Urinary bladder (tissue), 4 donors: ENCODE results near the gene COX7A2. TPM values are rescaled to one million over a fixed set of nuclear protein-coding genes. Genes with fewer than 3 reads are reported as not detected.
A peak's percentile ranks its signal among the peaks of the same experiment; 100 is the strongest.

Source experiments
- DNase-seq: peaks from one replicate; pipeline ENCODE4 v3.0.0-alpha.2; 2015; ENCODE audit errors: extremely low spot score
- H3K27ac ChIP-seq: one replicate; pipeline ENCODE4 v1.5.1; 2013; ENCODE audit warnings: low read depth, mild to moderate bottlenecking, moderate library complexity
- H3K36me3 ChIP-seq: one replicate; pipeline ENCODE4 v1.6.1; 2013; ENCODE audit warnings: mild to moderate bottlenecking, moderate library complexity; ENCODE audit not compliant: insufficient read depth
- H3K4me1 ChIP-seq: one replicate; pipeline ENCODE4 v1.6.1; 2013; ENCODE audit warnings: mild to moderate bottlenecking, moderate library complexity; ENCODE audit not compliant: insufficient read depth
- H3K4me3 ChIP-seq: one replicate; pipeline ENCODE4 v1.5.1; 2013; ENCODE audit warnings: low read depth, low read length
- WGBS: extraction: QIAGEN DNeasy Blood & Tissue Kit; methylation state at CpG from one replicate; pipeline ENCODE4 v1.1.7; 2013; 5-methylcytosine and 5-hydroxymethylcytosine counted together
- polyA plus RNA-seq: library from polyadenylated mRNA; stranded (reverse); fragments of 200-250 nt; gene quantifications from one replicate; pipeline ENCODE4 v1.2.3, GENCODE V29; 2013
- total RNA-seq: library from RNA; depleted of rRNA; stranded (reverse); fragments of >200 nt; gene quantifications from one replicate; pipeline ENCODE4 v1.2.3, GENCODE V29; 2014
- donor health status: healthy with polysubstance abuse.
- donor health status: healthy.

COX7A2 gene, protein sequence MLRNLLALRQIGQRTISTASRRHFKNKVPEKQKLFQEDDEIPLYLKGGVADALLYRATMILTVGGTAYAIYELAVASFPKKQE
- 137 TPM for total RNA-seq
- polyA plus RNA-seq, result 322 TPM

DNA sequence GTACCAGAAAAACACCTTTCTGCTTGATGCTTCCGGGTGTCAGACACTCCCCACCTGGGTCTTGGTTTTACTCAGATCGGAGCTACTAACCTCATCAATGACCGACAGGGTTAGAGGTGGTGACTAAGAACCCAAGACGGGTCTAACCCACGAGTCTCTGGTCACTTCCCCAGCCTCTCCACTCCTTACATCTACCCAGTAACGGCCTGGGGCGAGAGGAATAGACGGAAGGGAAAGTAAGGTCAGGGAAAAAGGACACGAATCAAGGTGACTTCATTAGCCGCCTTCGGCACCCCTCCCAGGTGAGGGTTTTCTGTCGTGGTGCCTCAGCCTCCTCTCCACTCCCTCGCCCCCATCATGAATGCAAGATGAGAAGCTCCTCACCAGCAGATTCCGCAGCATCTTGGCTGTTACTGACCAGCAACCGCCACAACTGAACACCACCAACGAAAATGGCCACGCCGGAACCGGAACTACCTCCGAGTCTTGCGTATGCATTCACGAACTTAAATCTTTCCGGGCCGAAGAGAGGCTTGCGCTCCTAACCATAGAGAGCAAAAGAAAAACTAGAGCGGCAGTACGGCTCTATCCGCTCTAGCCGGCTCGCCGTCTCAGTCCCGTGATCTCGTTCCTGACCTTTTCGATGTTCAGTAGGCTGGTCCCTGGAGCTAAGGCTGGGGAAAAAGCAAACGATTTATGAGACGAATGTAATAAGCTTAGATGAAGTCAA, at the start of gene COX7A2:
TSS of gene COX7A2 (minus strand) at position 469 of the 730 bp plus-strand sequence. CDS start at position 402, 67 bp downstream.
- peak; percentile 95 for DNase-seq
- H3K4me1 ChIP-seq, result no peaks in the 10 kb centered on the region
- H3K27ac ChIP-seq, result peak within 1 kb of the TSS; percentile 85
- under 1% methylated on average over 36 of the region's 36 CpGs for WGBS
- H3K36me3 ChIP-seq, result peaks cover 4% of the 10 kb centered on the region
- H3K4me3 ChIP-seq, result peak within 1 kb of the TSS; percentile 70

DNA sequence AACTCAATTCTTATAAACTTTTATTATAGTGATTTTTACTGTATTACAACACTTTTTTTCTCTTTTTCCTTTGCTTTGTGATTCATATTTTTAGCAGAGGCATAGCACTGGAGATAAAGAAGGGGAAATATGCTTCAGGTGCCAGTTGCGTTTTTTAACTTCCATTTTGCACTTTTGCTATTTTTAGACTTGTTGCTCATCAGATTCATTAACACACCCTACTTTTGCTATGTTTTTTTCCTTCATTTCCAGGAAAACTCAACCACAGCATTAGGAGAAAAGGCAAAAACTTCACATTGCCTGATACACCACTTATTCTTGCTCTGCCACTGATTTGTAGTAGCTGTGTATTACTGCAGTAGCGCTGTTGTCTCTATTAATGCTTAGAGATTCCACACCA, 49.0 kb upstream of the COX7A2 start:
- Histone ChIP-seq H3K4me1 (no peaks in the 10 kb centered on the region), H3K36me3 (no peaks in the 10 kb centered on the region), H3K4me3 (no peak overlapping the region), H3K27ac (no peak overlapping the region)
- 94% methylated on average over 2 of the region's 2 CpGs for WGBS
- DNase-seq, result no peak

DNA sequence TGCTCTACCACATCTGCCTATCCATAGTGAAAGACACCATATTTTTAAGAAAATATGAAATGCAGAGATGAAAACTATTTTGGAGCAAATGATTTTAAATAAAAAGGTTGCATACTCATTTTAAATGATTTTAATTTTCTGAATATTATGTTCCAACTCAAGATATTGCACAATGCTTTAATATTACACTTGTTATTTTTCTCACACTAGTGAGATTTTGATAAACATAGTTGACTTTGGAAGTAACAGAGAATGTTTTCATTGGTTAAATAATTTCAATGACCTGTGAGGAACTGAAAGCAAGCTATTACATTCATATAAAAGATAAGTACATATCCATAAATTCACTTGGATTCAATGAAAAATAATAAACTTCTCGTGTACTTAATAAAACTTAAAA, 48.1 kb upstream of the COX7A2 start:
- H3K4me3 ChIP-seq, result no peak overlapping the region
- no peak for DNase-seq
- no peaks in the 10 kb centered on the region for H3K36me3 ChIP-seq
- H3K27ac ChIP-seq, result no peak overlapping the region
- 65% methylated on average over 1 of the region's 1 CpG for WGBS
- no peaks in the 10 kb centered on the region for H3K4me1 ChIP-seq

DNA sequence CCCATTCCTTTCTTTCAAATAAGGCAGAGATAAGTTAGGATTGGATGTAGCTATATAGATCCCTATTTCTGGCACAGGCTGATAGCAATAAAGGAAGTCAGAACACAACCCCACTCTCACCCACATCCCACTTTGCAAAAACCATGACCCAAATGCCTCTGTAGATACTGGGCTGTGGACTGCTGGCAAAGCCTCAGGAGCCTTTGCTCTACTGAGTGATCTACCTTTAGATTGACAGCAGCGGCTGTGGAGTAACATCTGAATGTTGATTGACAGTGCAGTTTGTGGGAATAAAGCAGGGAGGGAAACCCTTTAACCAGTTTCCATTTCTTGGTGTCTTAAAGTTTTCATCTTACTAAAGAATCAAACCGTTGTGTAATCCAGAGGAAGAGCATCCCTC, 47.7 kb upstream of the COX7A2 start:
- Histone ChIP-seq H3K36me3 (no peaks in the 10 kb centered on the region), H3K4me1 (no peaks in the 10 kb centered on the region), H3K4me3 (no peak overlapping the region), H3K27ac (no peak overlapping the region)
- DNase-seq, result no peak
- WGBS, result 76% methylated on average over 2 of the region's 2 CpGs

DNA sequence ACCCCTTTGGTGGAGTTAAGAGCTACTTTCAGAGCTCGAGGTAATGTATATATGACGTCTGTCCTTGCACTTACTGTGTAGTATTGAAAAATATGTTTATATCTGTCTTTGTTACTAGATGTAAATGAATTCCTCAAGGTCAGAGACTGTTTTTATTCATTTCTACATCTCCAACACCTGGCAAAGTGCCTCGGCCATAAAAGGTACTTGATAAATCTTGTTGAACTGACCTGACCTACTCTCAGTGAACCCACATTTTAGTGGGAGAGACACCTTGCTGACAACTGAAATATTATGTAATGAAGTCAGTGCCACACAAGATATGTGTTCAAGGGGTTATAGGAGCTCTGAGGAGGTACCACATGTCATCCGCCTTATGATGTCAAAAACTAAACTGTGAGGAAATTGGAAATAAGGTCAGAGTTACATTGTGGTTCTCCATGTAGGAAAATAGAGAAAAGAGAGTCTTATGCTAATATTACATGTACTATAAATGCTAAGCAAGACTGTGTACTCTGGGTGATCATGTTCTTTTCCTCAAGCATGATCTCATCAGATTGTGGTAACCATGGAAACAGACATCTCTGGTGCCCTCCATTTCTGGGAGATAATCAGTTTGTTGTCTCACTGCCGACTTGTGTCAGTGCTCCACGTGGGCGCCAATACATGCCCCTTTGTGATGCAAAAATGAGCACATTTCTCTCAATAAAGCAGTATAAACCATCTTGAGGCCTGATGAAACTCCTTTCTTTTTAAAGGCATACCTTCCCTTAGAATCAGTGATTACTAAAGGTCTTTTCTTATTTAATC, 46.7 kb upstream of the COX7A2 start:
- H3K4me1 ChIP-seq, result no peaks in the 10 kb centered on the region
- H3K36me3 ChIP-seq, result no peaks in the 10 kb centered on the region
- WGBS, result 62% methylated on average over 7 of the region's 7 CpGs
- no peak overlapping the region for H3K27ac ChIP-seq
- H3K4me3 ChIP-seq, result no peak overlapping the region
- no peak for DNase-seq

DNA sequence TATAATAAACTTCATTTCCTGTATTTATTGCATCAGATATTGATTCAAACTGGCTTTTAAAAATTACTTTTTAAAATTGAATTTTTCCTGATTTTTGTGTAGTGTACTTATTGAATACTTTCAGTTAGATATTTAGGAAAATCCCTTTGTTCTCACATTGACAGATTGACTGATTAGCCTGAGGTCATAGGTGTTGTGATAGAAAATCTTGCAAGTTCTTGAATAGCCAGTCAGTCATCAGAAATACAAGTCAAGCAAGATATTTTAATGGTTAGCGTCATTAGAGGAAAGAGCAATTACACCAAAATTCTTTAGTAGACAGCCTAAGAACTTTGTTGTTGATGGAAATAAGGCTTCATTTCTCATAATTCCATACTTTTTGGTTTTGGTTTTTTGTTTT, 44.4 kb upstream of the COX7A2 start:
- Histone ChIP-seq H3K4me3 (no peak overlapping the region), H3K4me1 (no peaks in the 10 kb centered on the region), H3K36me3 (no peaks in the 10 kb centered on the region), H3K27ac (no peak overlapping the region)
- DNase-seq, result no peak
- 94% methylated on average over 1 of the region's 1 CpG for WGBS

DNA sequence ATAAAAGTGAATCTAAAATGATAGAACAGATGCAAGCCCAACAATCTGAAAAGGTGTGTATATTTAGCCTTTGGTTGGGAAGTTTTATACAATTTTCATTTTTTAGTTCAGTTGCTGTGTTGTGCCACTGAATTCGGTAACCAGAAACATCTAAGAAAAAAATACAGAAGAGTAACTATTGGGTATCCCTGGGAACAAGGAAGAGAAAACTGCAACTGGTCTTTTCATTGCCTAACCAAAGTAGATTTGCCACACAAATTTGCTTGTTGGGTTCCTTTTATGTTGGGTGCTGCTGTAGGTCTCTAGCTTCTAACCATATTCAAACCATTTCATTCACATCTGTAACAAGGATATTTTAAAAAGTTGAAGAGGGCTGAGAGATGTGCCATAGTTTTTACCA, 43.8 kb upstream of the COX7A2 start:
- Histone ChIP-seq H3K36me3 (no peaks in the 10 kb centered on the region), H3K4me3 (no peak overlapping the region), H3K27ac (no peak overlapping the region), H3K4me1 (no peaks in the 10 kb centered on the region)
- no peak for DNase-seq
- WGBS, result 83% methylated on average over 1 of the region's 1 CpG

DNA sequence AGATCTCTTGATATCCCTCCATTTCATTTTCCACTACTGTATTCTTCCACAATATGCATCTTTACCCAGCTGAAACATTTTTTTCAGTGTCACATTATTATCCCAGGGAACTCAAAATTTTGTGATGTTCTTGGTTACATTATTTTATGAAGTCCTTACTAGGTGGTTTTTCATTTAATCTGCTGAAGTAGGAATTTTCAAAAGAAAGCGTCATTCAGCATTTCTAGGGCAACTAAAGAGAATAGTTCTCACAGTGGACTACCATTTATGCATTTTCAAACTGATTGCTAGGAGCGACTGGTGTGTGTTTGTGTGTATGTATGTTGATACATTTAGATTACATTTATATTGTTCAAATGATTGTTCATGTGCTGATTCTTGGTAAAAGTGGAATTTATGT, 43.4 kb upstream of the COX7A2 start:
- Histone ChIP-seq H3K36me3 (no peaks in the 10 kb centered on the region), H3K4me1 (no peaks in the 10 kb centered on the region), H3K27ac (no peak overlapping the region), H3K4me3 (no peak overlapping the region)
- 90% methylated on average over 2 of the region's 2 CpGs for WGBS
- no peak for DNase-seq

DNA sequence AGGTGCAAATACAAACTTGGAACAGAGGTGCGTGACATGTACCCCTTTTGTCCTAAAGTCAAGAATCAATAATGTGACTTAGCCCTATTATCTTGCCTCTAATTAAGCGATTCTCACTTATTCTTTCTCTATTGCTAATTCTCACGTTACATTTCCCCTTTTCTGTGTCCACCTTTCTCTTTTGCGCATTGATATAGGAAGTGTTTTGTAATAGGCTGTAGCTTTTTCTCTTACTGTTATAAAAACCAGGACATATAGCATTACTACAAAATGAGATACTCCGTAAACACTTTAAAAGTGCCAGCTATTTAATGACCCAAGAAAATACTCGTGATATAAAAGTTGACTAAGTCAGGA, 41.7 kb upstream of the COX7A2 start:
- H3K36me3 ChIP-seq, result no peaks in the 10 kb centered on the region
- H3K4me1 ChIP-seq, result no peaks in the 10 kb centered on the region
- peak overlapping the region; percentile 77 for H3K4me3 ChIP-seq
- no peak for DNase-seq
- 3% methylated on average over 6 of the region's 6 CpGs for WGBS
- H3K27ac ChIP-seq, result peak overlapping the region; percentile 76

DNA sequence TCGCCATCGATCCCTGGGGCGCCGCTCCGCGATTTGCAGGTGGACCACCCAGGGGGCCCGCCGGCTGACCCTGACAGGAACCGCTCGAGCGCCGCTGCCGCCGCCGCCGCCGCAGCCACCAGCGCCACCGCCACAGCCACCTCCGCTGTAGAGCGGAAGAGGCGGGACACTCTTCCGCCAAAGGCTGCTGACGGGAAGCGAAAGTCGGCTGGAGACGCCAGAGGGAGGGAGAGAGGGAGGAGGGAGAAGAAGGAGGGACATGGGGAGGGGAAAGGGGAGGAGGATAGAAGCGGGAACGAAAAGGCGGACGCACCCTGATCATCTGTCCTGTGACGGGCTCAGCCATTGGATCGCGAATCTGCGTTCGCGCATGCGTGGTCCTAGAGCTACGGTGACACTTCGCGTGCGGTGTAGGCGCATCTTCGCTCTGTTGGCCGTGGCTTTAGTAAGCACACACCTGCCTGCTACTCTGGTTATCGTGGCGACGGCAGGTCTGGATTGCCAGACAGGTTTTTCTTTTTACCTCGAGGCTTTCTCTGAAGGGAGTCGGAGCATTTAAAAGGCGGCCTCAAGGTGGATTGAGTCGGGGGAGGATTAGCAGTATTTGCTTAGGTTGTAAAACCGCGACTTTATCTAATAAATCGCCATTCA, 41.2 kb upstream of the COX7A2 start, which contains the start of gene TMEM30A:
TSS of gene TMEM30A (minus strand) at position 161 of the 651 bp plus-strand sequence. CDS start at position 7, 154 bp downstream.
- Histone ChIP-seq H3K36me3 (no peaks in the 10 kb centered on the region), H3K4me3 (peak within 1 kb of the TSS; percentile 77), H3K27ac (peak within 1 kb of the TSS; percentile 82), H3K4me1 (no peaks in the 10 kb centered on the region)
- DNase-seq, result peak; percentile 98
- under 1% methylated on average over 55 of the region's 55 CpGs for WGBS

DNA sequence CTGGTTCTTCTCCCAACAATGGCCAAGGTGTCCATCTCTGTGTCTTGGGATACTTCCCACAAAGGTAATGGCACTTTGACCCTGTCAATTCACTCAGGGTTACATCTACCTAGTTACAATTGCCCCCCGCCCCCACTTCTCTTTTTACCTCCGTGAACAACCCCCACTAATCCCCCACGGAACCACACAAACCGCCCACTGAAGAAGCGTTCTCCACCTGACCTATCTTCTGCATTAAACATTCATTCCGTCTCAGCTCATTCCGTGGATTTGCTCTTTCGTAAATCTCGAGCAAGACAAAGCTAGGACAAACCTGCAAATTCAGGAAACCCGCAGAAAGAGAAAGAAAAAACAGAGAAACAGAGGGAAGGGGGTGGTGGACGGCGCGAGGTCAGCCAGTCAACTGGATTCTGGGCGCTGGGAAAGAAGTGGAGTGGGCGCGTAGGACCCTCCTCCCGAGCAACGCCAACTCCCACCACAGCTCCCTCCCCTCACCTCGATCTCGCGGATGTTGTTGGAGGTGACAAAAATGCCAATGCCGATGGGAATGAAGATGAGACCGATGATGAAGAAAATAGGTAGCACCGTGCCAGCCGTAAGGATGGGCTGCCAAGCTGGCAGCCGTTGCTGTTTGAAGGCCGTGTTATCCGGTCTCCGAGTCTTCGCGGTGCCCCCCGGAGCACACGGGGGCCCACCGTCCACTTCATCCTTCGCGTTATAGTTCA, 40.5 kb upstream of the COX7A2 start:
- Histone ChIP-seq H3K36me3 (no peaks in the 10 kb centered on the region), H3K4me3 (peak overlapping the region; percentile 77), H3K27ac (peak overlapping the region; percentile 82), H3K4me1 (no peaks in the 10 kb centered on the region)
- WGBS, result under 1% methylated on average over 36 of the region's 36 CpGs
- DNase-seq, result peak; percentile 23

DNA sequence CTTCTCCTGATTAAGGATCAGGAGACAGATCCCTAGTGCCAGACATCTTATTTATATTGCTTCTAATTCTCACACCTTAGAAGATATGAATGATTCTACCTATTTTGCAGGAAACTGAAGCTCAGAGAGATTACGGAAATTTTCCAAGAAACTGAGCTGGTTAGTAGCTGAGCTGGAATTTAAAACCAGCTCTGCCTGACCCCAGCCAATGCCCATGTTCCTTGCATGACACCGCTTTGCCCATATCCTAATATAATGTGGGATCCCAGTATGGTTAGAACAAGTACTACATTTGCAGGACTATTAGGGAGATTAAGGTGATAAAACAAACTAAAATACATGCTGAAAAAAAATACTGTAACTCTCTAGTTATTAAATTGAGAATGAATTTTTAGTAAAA, 39.1 kb upstream of the COX7A2 start:
- WGBS, result 61% methylated on average over 2 of the region's 2 CpGs
- peak overlapping the region; percentile 26 for H3K4me3 ChIP-seq
- no peaks in the 10 kb centered on the region for H3K36me3 ChIP-seq
- no peak for DNase-seq
- no peak overlapping the region for H3K27ac ChIP-seq
- H3K4me1 ChIP-seq, result no peaks in the 10 kb centered on the region

DNA sequence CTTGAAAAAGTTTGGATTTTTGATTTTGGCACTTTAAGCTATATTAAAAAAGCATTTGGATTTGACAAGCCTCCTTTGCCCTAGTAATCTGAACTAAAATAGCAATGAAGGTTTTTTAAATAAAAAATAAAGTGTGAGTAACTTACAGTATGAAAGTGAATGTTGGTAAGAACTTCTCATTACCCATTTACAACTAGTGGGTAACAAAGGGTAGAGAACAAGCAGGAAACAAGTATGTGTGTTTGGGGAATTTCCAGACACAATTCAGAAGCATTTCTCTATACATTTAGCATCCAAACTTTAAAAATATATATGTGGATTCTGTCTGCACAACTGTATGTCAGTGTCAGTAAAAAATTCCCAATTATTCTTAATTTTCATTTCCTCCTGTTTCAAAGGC, 38.1 kb upstream of the COX7A2 start:
- DNase-seq, result no peak
- Histone ChIP-seq H3K36me3 (no peaks in the 10 kb centered on the region), H3K27ac (no peak overlapping the region), H3K4me1 (no peaks in the 10 kb centered on the region), H3K4me3 (no peak overlapping the region)
